HG03575 (cell line): ENCODE results near the gene HPCAL1.

Experiments
- ATAC-seq: cut with Tn5 transposase; IDR thresholded peaks from one replicate; pipeline ENCODE4 v1.9.1; 2021; ENCODE audit not compliant: unreplicated experiment, insufficient number of reproducible peaks, low FRiP score; ENCODE audit errors: extremely low read depth

HPCAL1 gene

DNA sequence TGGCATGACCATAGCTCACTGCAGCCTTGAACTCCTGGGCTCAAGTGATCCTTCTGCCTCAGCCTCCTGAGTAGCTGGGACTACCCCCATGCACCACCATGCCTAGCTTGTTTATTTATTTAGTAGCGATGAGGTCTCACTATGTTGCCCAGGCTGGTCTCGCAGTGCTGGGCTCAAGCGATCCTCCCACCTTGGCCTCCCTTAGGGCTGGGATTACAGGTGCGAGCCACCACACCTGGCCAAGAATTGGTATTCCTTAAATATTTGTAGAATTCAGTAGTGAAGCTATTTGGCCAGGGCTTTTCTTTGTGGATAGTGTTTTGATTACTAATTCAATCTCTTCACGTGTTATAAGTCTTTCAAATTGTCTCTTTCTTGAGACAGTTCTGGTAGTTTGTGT lies 89.4 kb downstream of the HPCAL1 start:
- ATAC-seq, result no peak

DNA sequence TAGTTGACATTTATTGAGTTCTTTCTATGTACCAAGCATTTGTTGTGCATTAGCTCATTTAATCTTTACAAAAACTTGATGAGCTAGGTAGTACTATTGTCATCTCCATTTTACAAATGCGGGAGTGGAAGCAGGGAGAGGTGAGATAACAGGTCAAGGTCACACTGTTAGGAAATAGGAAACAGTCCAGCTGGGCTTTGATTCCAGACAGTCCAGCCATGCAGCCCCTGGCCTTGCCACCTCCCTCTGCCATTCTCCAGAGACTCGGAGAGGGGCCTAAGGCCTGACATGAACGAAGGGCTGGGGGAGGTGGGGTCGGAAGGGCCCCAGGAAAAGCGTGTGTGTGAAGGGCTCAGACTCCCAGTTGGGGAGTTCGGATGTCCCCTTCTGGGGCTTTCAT lies 89.8 kb downstream of the HPCAL1 start:
- ATAC-seq, result no peak

DNA sequence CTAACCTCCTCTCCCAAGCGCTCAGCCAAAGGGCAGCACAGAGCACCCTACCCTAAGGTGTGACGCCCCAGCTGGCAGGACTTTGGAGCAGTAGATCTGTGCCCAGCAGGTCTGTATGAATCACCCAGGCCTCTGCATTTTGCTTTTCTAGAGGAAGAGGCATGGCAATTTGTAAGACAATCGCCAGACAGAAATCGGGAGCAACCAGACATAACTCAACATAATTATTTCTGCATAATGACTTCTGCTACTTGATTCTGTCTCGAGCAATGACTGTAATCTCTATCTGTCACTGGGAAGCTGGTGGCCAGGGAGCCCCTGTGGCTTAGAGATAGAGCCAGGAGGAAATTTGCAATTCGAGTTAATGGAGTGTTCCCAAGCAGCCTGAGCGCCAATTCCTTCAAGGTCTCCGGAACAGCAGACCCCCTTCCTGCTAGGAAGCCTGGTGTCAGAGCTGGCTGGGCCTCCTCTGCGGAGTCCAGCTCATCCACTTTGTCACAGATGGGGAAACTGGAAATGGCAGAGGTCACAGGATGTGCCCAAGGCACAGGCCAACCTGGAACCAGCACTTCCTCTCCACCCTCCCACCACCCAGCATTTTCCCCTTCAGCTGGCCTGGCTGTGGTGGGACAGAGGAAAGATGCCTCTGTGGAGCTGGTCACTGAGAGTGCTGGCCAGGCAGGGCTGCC lies 90.4 kb downstream of the HPCAL1 start:
- no peak for ATAC-seq

DNA sequence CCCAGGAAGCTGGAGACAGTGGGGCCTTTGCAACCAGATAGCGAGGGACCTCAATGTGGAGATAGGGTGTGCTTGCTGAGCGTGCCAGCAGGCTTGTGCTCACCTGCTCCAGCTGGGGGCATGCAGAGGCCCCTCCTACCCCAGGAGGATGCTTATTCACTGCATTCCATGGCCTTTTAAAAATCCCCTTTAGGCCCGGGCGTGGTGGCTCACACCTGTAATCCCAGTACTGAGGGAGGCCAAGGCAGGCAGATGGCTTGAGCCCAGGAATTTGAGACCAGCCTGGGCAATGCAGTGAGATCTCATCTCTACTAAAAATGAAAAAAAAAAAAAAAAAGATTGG lies 90.9 kb downstream of the HPCAL1 start:
- ATAC-seq, result no peak

DNA sequence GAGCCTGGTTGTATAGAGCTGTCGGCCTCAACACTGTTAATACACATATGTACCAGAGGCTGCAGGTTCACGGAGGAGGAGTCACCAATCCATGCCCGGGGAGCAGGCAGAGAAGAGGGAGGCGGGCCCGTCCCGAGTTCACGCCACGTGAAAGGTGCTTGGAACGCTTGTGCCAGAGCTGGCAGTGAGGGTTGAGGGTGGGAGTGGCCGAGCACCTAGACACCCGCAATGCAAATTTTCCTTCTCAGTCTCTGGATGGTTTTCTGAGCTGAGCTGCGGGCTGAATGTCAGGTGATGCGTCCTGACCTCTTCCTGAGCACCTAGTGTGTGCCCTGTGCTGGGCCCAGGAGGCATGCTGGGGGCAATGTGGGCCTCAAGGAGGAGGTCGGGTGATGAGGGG lies 93.2 kb downstream of the HPCAL1 start:
- no peak for ATAC-seq

DNA sequence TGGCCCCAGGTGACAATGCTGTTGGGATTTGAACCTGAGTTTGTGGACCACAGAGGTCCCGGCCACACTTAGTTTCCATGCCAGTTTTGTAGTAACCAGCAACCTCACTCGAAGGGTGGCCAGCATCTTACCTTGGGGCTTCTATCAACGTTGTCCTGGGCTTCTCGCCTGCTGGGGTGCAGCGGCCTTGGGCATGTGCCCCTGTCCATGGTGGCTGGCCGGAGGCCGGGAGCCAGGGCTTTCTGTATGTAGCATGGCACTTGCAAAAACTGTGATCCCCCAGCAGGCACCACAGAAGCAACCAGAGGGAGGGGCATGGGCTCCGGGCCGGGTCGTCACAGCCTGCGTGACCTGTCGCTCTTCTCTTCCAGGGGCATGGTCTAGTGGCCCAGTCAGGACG lies 93.8 kb downstream of the HPCAL1 start:
- no peak for ATAC-seq

DNA sequence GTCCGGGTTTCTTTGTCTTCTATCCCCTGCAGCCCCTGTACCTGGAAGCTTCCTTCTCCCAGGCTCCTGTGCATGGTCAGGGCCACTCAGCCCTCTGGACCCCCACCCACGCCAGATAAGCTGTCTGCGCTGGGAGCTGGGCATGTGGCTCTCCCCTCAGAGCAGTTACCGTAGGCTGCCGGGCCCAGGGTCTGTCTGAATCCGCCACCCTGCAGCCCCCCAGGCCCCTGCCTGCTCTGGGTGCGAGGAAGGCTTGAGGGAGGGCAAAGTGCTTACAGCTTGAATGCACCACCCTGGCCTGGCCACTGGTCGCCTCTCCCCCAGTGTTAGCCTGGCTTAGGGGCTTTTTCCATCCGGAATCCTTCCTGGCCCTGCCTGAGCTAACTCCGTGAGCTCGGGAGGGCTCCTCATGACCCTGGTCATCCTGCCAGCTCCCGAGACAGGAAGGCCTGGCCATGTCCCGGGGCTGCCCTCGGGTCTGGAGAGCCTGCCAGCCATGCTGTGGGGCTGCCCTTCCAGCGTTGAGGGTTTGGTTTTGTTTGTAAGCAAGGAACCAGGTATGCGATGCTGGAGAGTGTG lies 94.7 kb downstream of the HPCAL1 start:
- no peak for ATAC-seq

DNA sequence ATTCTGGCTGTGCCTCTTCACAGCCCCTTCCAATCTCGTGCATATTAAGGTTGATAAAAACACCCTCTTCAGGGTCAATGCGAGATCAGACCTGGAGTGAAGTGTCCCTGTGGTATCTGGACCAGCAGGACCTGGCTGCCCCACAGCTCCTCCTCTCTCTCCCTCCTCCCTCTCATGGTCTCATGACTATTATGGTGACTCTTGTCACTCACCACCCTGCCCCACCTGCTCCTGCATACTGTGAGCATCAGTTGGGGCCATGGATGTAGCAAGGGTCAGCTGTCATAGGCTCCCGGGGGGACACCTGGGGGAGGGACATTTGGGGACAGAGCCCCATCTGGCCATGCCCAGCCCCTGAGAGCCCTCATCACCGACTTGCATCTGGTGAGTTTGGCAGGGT lies 95.2 kb downstream of the HPCAL1 start:
- no peak for ATAC-seq

DNA sequence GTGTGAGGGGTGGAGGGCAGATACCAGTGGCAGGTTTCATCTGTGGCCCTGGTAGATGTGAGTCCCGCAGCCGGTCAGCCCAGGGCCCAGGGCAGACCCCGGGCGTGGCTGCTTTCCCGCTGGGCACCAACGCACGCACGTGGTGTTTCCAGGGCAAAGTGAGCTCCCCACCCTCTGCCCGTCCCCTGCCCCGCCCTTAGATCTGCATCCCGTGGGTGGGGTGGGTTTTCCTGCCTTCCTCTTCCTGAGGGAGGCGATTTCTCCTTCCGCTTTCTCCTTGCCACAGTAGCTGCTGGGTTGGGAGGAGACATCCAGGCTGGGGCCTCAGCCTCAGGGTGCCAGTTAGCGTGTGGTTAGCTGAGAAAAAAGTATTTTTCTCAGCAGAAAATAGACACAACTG lies 95.8 kb downstream of the HPCAL1 start:
- no peak for ATAC-seq

DNA sequence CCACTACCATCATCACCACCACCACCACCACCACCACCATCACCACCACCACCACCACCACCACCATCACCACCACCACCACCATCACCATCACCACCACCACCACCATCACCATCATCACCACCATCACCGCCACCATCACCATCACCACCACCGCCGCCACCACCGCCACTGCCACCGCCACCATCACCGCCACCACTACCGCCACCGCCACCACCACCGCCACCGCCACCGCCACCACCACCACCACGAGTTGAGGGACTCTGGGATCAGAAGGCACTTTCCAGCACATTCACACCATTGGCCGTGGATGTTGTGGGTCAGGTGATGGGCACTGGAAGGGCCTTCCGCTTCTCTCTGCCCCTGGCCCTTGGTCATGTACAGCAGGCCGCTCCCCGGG lies 96.7 kb downstream of the HPCAL1 start:
- no peak for ATAC-seq

DNA sequence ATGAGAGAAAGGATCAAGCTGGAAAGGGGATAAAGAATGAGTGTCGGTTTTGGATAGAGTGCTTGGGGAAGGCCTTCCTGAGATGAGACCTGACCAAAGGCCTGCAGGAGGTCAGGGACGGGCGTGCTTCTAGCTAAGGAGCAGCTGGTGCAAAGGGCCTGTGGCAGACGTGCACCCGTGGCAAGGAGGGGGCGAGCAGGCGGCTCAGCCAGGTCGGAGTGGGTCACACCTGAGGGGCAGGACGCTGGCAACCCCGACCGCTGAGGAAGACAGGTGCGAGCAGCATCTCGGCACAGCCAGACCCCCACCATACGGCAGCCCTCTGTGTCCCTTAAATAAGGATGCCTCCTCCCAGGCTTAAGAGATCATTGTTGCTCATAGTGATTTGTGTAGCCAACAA lies 97.3 kb downstream of the HPCAL1 start:
- ATAC-seq, result no peak

DNA sequence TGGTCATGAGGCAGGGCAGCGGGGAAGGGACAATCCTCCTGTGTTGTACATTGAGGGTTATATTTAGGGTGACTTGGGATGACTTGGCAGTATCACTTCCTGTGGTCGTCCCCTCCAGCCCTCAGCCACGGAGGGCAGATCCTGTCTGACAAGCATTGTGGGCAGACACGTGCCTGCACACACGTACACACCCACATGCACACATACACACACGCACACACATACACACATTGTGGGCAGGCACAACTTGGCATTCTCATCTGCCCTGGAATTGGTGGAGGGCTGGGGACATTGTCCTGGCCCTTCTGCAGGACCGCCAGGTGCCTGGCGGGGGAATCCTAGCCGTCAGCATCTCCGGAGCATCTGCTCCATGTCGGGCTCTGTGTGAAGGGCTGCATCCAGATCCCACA lies 97.9 kb downstream of the HPCAL1 start:
- ATAC-seq, result no peak

DNA sequence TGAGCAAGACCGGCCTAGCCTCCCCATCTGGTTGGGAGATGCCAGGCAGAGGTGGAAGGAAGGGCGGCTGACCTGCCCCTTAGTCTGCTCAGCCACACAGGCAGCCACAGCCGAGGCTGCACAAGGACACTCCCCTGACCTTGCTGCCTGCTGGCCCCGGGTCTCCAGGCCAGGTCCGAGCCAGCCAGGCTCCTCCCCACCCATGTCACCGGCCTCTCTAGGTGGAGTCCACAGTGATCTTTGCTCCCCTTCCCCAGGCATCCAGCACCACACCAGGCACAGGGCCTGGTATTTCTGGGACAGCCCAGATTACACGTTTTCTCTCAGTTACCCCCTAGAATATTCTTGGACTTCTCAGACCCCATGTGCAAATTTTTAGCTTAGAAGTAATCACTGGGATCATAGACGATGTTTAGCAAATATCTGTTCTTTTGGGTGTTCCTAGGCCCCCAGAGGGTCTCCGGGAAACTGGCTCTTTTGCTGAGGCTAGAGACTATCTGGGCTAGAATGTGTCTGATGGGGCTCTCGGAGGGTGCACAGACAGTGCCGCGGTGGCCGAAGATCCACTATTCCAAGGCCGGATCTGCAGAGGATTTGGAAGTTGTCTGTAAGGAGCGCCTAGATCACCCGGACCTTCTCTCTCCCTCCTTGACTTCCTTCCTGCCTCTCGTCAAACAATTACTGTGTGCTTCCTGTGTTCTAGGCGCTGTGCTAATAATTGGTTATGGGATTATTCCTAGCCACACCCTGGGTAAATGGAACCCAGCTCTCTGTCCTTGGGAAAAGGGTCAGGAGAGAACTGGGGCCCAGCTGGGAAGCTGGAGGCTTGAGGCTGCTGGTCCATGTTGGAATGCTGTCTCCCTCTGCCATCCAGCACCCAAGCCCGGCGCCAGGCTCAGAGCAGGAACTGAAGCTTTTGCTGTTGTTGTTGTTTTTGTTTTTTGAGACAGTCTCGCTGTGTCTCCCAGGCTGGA lies 98.6 kb downstream of the HPCAL1 start:
- ATAC-seq, result no peak

DNA sequence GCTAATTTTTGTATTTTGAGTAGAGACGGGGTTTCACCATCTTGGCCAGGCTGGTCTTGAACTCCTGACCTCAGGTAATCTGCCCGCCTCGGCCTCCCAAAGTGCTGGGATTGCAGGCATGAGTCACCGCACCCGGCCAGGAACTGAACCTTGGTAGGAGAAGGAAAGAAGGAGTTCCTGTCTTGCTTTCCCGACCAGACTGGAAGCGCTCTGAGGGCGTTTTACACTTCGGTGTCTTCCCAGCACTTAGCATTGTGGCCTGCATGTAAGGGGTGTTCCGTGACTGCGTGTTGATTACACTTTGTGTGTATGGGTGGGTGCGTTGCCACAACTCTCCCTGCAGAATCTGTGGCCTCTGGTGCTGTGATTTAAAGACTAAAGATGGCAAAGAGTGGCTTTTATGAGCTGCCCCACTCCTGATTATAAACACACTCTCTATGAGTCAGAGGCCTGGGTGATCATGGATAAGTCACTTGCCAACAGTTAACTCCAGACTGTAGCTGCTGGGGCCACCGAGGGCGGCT lies 99.4 kb downstream of the HPCAL1 start:
- no peak for ATAC-seq

DNA sequence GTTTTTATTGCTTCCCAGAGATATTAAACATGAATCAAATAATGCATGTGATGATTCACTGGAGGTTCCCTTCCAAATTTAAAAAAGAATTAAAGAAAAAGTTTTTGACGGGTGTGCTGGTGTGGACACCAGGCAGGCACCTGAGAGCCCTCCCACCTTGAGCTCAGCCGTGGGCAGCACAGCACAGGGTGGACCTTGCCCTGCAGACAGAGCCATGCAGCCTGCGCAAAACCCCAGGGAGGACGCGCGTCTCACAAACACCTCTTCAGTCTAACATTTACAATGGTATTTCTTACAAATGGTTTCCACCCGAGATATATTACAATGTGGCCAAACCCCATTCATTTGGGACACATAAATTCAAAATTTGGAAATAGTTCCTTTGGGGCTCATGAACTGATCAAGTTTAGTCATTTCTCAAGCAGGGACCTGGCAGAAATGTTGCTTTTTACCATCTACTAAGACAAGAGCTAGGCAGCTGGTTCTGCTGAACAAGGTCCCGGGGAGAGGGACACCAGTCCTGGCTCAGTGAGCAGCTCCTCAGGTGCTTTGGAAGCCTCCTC lies 100.0 kb downstream of the HPCAL1 start:
- ATAC-seq, result no peak

DNA sequence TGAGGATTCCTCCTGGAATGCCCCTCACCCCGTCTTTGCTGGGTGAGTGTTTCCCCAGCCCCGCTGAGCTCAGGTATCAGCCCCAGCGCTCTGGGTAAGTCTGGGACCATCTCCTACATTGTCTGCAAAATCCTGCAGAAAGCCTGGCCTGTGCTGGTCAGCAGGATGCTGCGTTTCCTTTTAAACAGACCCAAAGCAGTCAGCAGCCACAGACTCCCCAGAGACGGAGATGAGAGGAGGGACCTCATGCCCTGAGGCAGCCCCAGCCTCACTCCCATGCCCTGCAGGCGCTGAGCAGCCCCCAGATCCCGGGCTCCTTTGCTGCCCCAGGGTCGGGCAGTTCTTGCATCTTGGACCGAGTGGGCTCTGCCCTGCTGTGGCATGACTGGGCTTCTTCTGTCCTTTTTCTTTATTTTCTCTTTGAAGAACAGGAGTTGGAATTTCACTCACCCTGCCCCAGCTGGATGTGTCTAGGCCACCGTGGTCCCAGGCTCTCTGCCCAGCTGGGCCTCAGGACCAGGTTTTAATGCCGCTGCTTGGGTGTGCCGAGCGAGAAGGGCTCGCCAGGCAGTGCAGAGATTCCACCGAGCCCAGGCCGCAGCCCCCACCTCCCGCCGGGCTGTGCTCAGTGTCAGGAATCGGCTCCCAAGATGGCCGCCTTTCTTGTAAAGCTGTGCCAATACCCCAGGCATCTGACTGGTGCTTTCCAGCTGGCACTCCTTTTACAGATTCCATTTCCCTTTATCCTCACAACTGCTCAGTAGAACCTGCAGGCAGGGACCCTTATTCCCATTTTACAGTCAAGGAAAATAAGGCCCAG lies 101.8 kb downstream of the HPCAL1 start:
- ATAC-seq, result no peak

DNA sequence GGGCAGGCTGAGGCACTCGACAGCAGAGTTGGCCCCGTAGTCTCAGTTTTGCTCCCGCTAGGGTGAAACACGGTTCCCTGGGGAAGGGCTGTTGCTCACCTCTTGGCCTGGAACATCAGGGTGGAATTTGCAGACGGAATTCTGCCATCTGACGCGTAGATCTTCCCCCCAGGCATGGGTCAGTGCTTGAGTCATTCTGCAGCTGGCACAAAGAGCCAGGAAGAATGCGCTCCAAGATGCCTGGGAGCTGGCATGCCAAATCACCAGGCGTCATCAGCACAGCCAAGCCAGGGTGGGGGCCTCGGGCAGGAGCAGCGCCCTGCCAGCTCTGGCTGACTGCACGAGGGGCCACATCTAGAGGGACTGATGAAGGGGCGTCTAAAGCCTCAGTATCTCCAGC lies 102.7 kb downstream of the HPCAL1 start:
- ATAC-seq, result no peak

DNA sequence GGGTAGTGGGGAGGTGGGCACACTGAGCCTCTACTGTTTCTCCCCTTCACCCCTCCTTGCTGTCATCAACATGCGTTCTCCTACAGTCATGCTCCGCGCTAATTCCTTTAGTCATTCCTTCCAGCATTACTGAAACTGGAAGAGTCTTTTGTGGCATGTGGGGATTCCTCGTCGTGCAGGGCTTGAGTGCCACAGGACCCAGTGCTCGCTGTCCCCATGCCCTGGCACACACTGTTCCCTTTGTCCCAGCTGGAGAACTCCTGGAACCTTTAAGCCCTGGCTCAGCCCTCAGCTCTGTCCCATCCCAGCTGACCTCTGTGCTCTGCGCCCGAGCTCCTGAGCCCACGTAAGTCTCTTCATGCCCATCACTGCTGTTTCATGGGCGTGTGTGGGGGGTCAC lies 103.3 kb downstream of the HPCAL1 start:
- no peak for ATAC-seq
